Esophagus squamous epithelium (tissue), 4 donors: ENCODE results near the gene MGAT4B.

Source experiments
- POLR2A ChIP-seq, 4 donors: fragments of 450-650 bp; IDR thresholded peaks; one replicate each; pipeline ENCODE4 v1.6.1; 2017; ENCODE audit warnings: antibody characterized with exemption in 4 of 4, mild to moderate bottlenecking in 4 of 4, moderate library complexity in 3 of 4
- TF ChIP-seq, protein P1 (sequence below), 6 experiments: fragments of 450-650 bp in 4 of 6; fragments of 200-600 bp in 2 of 6; sonication (generic) in 2 of 6; IDR thresholded peaks; one replicate each; pipeline ENCODE4 v1.5.1; 2016 to 2019; ENCODE audit warnings: antibody characterized with exemption in 6 of 6, mild to moderate bottlenecking in 4 of 6, moderate library complexity in 4 of 6

DNA sequence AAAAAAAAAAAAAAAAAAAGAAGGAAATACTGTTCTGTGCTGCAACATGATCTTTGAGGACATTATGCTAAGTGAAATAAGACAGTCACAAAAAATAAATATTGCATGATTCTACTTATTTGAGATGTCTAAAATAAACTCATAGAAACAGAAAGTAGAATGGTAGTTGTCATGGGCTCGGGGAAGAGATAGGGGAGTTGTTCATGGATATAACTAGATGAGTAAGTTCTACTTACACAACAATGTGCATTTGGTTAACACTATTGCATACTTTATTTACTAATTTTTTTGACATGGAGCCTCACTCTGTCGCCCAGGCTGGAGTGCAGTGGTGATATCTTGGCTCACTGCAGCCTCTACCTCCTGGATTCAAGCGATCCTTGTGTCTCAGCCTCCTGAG is 58.9 kb downstream of the MGAT4B start:
- TF ChIP-seq, protein P1, sequence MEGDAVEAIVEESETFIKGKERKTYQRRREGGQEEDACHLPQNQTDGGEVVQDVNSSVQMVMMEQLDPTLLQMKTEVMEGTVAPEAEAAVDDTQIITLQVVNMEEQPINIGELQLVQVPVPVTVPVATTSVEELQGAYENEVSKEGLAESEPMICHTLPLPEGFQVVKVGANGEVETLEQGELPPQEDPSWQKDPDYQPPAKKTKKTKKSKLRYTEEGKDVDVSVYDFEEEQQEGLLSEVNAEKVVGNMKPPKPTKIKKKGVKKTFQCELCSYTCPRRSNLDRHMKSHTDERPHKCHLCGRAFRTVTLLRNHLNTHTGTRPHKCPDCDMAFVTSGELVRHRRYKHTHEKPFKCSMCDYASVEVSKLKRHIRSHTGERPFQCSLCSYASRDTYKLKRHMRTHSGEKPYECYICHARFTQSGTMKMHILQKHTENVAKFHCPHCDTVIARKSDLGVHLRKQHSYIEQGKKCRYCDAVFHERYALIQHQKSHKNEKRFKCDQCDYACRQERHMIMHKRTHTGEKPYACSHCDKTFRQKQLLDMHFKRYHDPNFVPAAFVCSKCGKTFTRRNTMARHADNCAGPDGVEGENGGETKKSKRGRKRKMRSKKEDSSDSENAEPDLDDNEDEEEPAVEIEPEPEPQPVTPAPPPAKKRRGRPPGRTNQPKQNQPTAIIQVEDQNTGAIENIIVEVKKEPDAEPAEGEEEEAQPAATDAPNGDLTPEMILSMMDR (IDR thresholded peaks at IDR 0.05): no peak
- no peak for TF ChIP-seq POLR2A (IDR thresholded peaks at IDR 0.05)
